Metanephros (tissue), 1 donor: ENCODE results near the gene ZNF429. TPM values are rescaled to one million over a fixed set of nuclear protein-coding genes. Genes with fewer than 3 reads are reported as not detected.

Experiments used
- total RNA-seq: library from RNA; depleted of rRNA; stranded (reverse); fragments of >200 nt; gene quantifications from one replicate; pipeline ENCODE4 v1.2.3, GENCODE V29; 2014

ZNF429 gene
- total RNA-seq = 11.4 TPM

DNA sequence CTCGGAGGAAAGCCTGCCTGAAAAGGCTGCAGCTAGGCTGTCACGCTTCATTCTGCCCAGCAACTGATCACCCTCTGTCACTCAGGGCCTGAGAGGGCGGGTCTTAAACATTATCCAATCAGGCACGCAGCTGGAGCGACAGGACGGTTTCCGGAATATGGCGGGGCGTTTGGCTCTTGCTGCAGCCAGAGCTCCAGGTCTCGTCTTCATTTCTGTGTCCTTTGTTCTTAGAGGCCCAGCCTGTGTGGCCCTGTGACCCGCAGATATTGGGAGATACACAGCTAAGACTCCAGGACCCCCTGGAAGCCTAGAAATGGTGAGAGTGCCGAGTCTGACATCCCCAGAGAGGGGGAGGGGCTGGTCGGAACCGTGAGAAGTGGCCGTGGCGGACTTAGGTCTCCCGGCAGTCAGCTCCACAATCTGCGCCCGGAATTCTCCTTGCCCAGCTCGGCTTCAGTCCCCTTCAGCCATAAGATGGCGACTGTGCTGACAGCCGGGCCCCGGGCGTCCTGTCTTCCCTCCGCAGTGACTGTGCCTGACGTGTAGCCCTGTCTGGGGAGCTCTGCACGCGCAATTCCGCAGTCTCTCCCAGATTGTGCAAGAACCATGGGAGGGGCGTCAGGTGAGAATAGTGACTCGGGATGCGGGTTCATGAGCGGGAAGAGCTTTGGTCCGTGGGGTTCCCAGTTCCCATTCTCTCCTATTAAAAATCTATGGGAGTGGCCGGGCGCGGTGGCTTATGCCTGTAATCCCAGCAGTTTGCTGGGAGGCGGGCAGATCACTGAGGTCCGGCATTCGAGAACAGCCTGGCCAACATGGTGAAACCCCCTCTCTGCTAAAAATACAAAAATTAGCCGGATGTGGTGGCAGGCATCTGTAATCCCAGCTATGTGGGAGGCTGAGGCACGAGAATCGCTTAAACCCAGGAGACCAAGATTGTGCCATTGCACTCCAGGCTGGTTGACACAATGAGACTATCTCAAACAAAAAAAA lies at the start of gene ZNF429:
Gene ZNF429 (plus strand): TSS at position 144 of the 993 bp plus-strand sequence. CDS start 170 bp downstream, at position 314.

Other genes starting within 250 kb of the ZNF429 start
- 19.8 TPM for gene ZNF708, start 176.2 kb upstream of the ZNF429 start, total RNA-seq
- gene ZNF738, start 146.6 kb upstream of the ZNF429 start, total RNA-seq = 26.4 TPM
- gene ZNF493, start 108.5 kb upstream of the ZNF429 start, total RNA-seq = 40.3 TPM